Endothelial cell of umbilical vein (primary cell): ENCODE measurements around the gene POFUT2. TPM values are rescaled to one million over a fixed set of nuclear protein-coding genes. Genes with fewer than 3 reads are reported as not detected.

ENCODE experiments used
- BruUV-seq: library from RNA; stranded (reverse); fragments of 400-500 nt; replicated peaks from 2 replicates; lab custom pipeline; 2021; lab: Mats Ljungman, UMichigan
- CTCF ChIA-PET: fragments of 300-600, 350-600 bp; sonication (Branson Sonifier 250); formaldehyde crosslinking; loops from one replicate; lab custom pipeline; 2021; ENCODE audit warnings: antibody characterized with exemption, inconsistent platforms; lab: Charles Lee
- POLR2A ChIA-PET: fragments of 300-600, 350-600 bp; sonication (Branson Sonifier 250); formaldehyde crosslinking; loops from one replicate; lab custom pipeline; 2021; ENCODE audit warnings: antibody characterized with exemption, inconsistent platforms; lab: Charles Lee
- DNase-seq: peaks from one replicate; pipeline ENCODE4 v3.0.0-alpha.2; 2011; ENCODE audit warnings: low read depth, low spot score
- FAIRE-seq: peaks from 2 replicates; lab custom pipeline; 2011; peaks lifted over from hg19 to GRCh38; lab: Jason Lieb, UNC
- H2AFZ ChIP-seq: 2 replicates; pipeline ENCODE4 v1.6.0; 2012; ENCODE audit warnings: low read depth, low read length, control low read depth, inconsistent platforms
- H3K27ac ChIP-seq: 2 replicates; pipeline ENCODE4 v1.5.1; 2011; ENCODE audit warnings: low read depth, mild to moderate bottlenecking, control low read depth, low read length, moderate library complexity; ENCODE audit not compliant: insufficient read depth
- H3K27me3 ChIP-seq, 2 experiments: 2 replicates each; pipeline versions ENCODE4 v1.6.0 to v1.6.1; 2011; ENCODE audit warnings: low read length in 2 of 2, mixed read lengths in 1 of 2; ENCODE audit not compliant: control insufficient read depth in 2 of 2, insufficient read depth in 2 of 2
- H3K36me3 ChIP-seq, 2 experiments: 2 replicates in 1 of 2; 3 replicates in 1 of 2; pipeline ENCODE4 v1.5.1; 2011; ENCODE audit warnings: low read length in 2 of 2, mild to moderate bottlenecking in 1 of 2, moderate library complexity in 1 of 2; ENCODE audit not compliant: control insufficient read depth in 2 of 2, insufficient read depth in 2 of 2; ENCODE audit errors: extremely low read depth in 1 of 2
- H3K4me1 ChIP-seq: 3 replicates; pipeline ENCODE4 v1.5.1; 2011; ENCODE audit warnings: mild to moderate bottlenecking, low read length; ENCODE audit not compliant: control insufficient read depth, insufficient read depth; ENCODE audit errors: extremely low read depth
- H3K4me2 ChIP-seq: 2 replicates; pipeline ENCODE4 v1.6.1; 2011; ENCODE audit warnings: low read length, control low read depth, mixed read lengths; ENCODE audit not compliant: insufficient read depth
- H3K4me3 ChIP-seq, 3 experiments: fragments of 200-600 bp in 1 of 3; sonication (generic), shearing (Covaris generic) in 1 of 3; replicated peaks in 1 of 3; 2 replicates each; pipeline ENCODE4 v1.5.1; 2011 to 2016; ENCODE audit warnings: control low read depth in 3 of 3, low read length in 3 of 3, mild to moderate bottlenecking in 2 of 3, inconsistent platforms in 1 of 3, low read depth in 1 of 3, moderate library complexity in 1 of 3; ENCODE audit not compliant: insufficient read depth in 1 of 3
- H3K79me2 ChIP-seq: 2 replicates; pipeline ENCODE4 v1.6.0; 2012; ENCODE audit warnings: low read length, inconsistent platforms; ENCODE audit not compliant: control insufficient read depth, insufficient read depth
- H3K9ac ChIP-seq: replicated peaks from 2 replicates; pipeline ENCODE3; 2011; ENCODE audit warnings: low read length, control low read depth; ENCODE audit not compliant: insufficient read depth; ENCODE audit errors: extremely low read depth
- H3K9me1 ChIP-seq: replicated peaks from 3 replicates; pipeline ENCODE4 v1.6.0; 2011; ENCODE audit warnings: mild to moderate bottlenecking, low read length; ENCODE audit not compliant: control insufficient read depth, insufficient read depth; ENCODE audit errors: extremely low read depth
- H3K9me3 ChIP-seq: replicated peaks from 2 replicates; pipeline ENCODE4 v1.5.1; 2012; ENCODE audit warnings: low read length, inconsistent platforms; ENCODE audit not compliant: control insufficient read depth, insufficient read depth
- H4K20me1 ChIP-seq: replicated peaks from 2 replicates; pipeline ENCODE3; 2011; ENCODE audit warnings: mild to moderate bottlenecking, low read length; ENCODE audit not compliant: control insufficient read depth, insufficient read depth; ENCODE audit errors: extremely low read depth
- CTCF ChIP-seq, 2 donors: IDR thresholded peaks; 1 replicate in 1 of 2; 2 replicates in 1 of 2; pipeline ENCODE4 v1.5.1; 2011; ENCODE audit warnings: low read length in 2 of 2, mild to moderate bottlenecking in 2 of 2, moderate library complexity in 2 of 2, control low read depth in 1 of 2, inconsistent platforms in 1 of 2, low read depth in 1 of 2; ENCODE audit not compliant: insufficient read depth in 1 of 2; ENCODE audit errors: extremely low read depth in 1 of 2
- EZH2 ChIP-seq: IDR thresholded peaks from 2 replicates; pipeline ENCODE4 v1.6.1; 2012; ENCODE audit warnings: borderline replicate concordance, low read depth, mild to moderate bottlenecking, moderate library complexity, low read length, inconsistent platforms; ENCODE audit not compliant: severe bottlenecking
- FOS ChIP-seq: IDR thresholded peaks from 2 replicates; pipeline ENCODE4 v1.6.1; 2011; ENCODE audit warnings: mild to moderate bottlenecking, low read length, moderate library complexity, borderline replicate concordance; ENCODE audit not compliant: insufficient read depth
- GATA2 ChIP-seq: IDR thresholded peaks from 2 replicates; pipeline ENCODE4 v1.7.0; 2011; ENCODE audit warnings: low read depth, mild to moderate bottlenecking, moderate library complexity, mixed read lengths, low read length; ENCODE audit not compliant: insufficient read length, insufficient read depth
- JUN ChIP-seq: IDR thresholded peaks from 2 replicates; pipeline ENCODE4 v1.6.1; 2011; ENCODE audit warnings: borderline replicate concordance, low read depth; ENCODE audit not compliant: insufficient read length, insufficient read depth
- MAX ChIP-seq: IDR thresholded peaks from 2 replicates; pipeline ENCODE4 v1.6.1; 2011; ENCODE audit not compliant: insufficient read depth, insufficient read length
- MYC ChIP-seq: IDR thresholded peaks from one replicate; pipeline ENCODE4 v1.6.1; 2011; ENCODE audit warnings: mild to moderate bottlenecking, low read depth, low read length
- POLR2AphosphoS5 ChIP-seq: IDR thresholded peaks from 2 replicates; pipeline ENCODE4 v1.6.1; 2012; ENCODE audit warnings: low read depth, mild to moderate bottlenecking, control low read depth, low read length, moderate library complexity; ENCODE audit not compliant: insufficient read depth
- dilution Hi-C: fragments of 300-500 bp; cut with MboI; formaldehyde crosslinking; loops from one replicate; pipeline ENCODE4 v1.15.0; 2019; ENCODE audit warnings: low sequenced_read_pairs; ENCODE audit not compliant: extremely low pct_ligation_motif_present
- intact Hi-C: fragments of 100-400 bp; cut with micrococcal nuclease; formaldehyde crosslinking; loops from one replicate; pipeline ENCODE4 v1.10.0; 2022
- polyA plus RNA-seq, 4 experiments: library from polyadenylated mRNA; depleted of rRNA in 3 of 4; stranded (reverse) in 3 of 4; unstranded in 1 of 4; fragments of >200 nt; gene quantifications; 2 replicates each; pipeline versions ENCODE4 v1.2.1 to v1.2.3, GENCODE V29; 2011 to 2012; ENCODE audit warnings: missing spikeins in 1 of 4
- total RNA-seq: library from RNA; stranded (reverse); gene quantifications from 2 replicates; pipeline ENCODE4 v1.2.3, GENCODE V29; 2021

The POFUT2 gene
- total and polyA plus RNA-seq, 2 donors (not counting 3 experiments of a cell fraction or from before 2014, with no cell fraction given): 30.7 to 47.5 TPM

- Histone ChIP-seq H3K27me3 (peaks cover under 1 to 2% of the 10 kb centered on the region in 2 experiments), H3K9me3 (no peaks in the 10 kb centered on the region), H3K4me2 (no peak overlapping the region), H3K79me2 (no peaks in the 10 kb centered on the region), H3K36me3 (no peaks in the 10 kb centered on the region), H3K4me3 (no peak overlapping the region), H3K27ac (no peak overlapping the region), H2AFZ (no peak overlapping the region), H3K4me1 (no peaks in the 10 kb centered on the region), H4K20me1 (no peaks in the 10 kb centered on the region), H3K9me1 (no peaks in the 10 kb centered on the region), H3K9ac (no peak overlapping the region)
- intact Hi-C loops (no loop called here), dilution Hi-C loops (no loop called here)
- ChIA-PET POLR2A (no interaction called here), CTCF (no interaction called here)
- FAIRE-seq (no peak), DNase-seq (no peak)
- TF ChIP-seq JUN (no peak), GATA2 (no peak), EZH2 (no peak), MAX (no peak), FOS (no peak), CTCF (IDR thresholded peaks at IDR 0.05; ENCODE audit: extremely low read depth in 1 of 2, insufficient read depth in 1 of 2, low read depth in 1 of 2, low read length in 2 of 2) (no peak), POLR2AphosphoS5 (no peak), MYC (no peak)
- no TSS peak for BruUV-seq
These were observed 32.2 kb downstream of the POFUT2 start for GRCh38 chr21:45255381-45256020.
